HepG2 (cell line): ENCODE measurements around the gene CLIC1. TPM values are rescaled to one million over a fixed set of nuclear protein-coding genes. Genes with fewer than 3 reads are reported as not detected.

Source experiments
- ADNP ChIP-seq: sonication (generic); formaldehyde crosslinking; IDR thresholded peaks from 2 replicates; pipeline ENCODE4 v1.4.0; 2020; ENCODE audit warnings: missing genetic modification reagents
- GABPA ChIP-seq, 2 experiments: IDR thresholded peaks; 2 replicates each; pipeline ENCODE4 v1.6.1; 2011 to 2016; ENCODE audit warnings: low read depth in 2 of 2, low read length in 1 of 2, missing biosample characterization in 1 of 2, missing genetic modification characterization in 1 of 2
- GABPB1 ChIP-seq: IDR thresholded peaks from 2 replicates; pipeline ENCODE4 v1.6.1; 2016; ENCODE audit warnings: mild to moderate bottlenecking, missing genetic modification reagents, moderate library complexity, missing compliant biosample characterization
- HOXA7 ChIP-seq: sonication (generic); formaldehyde crosslinking; IDR thresholded peaks from 2 replicates; pipeline ENCODE4 v1.8.1; 2022; ENCODE audit warnings: mild to moderate bottlenecking, missing genetic modification reagents, moderate library complexity
- MIER3 ChIP-seq: IDR thresholded peaks from 2 replicates; pipeline ENCODE4 v1.6.1; 2016; ENCODE audit warnings: missing compliant biosample characterization, borderline replicate concordance
- RXRB ChIP-seq: IDR thresholded peaks from 2 replicates; pipeline ENCODE4 v1.6.1; 2016; ENCODE audit warnings: borderline replicate concordance, missing genetic modification reagents, missing compliant biosample characterization
- SIN3B ChIP-seq: fragments of 150-350 bp; IDR thresholded peaks from 2 replicates; pipeline ENCODE4 v1.6.1; 2014; ENCODE audit warnings: low read length
- SMAD1 ChIP-seq: sonication (generic); formaldehyde crosslinking; IDR thresholded peaks from 2 replicates; pipeline ENCODE4 v1.4.0; 2020; ENCODE audit warnings: missing genetic modification reagents, low read depth, mild to moderate bottlenecking, borderline replicate concordance
- ZNF256 ChIP-seq: sonication (generic); formaldehyde crosslinking; conservative IDR thresholded peaks from 2 replicates; pipeline ENCODE4 v1.4.0; 2020; ENCODE audit warnings: missing genetic modification reagents
- ZNF746 ChIP-seq: sonication (generic); formaldehyde crosslinking; IDR thresholded peaks from 2 replicates; pipeline ENCODE4 v1.8.0; 2022; ENCODE audit warnings: mild to moderate bottlenecking, missing genetic modification reagents
- polyA plus RNA-seq, 8 experiments: library from polyadenylated mRNA; depleted of rRNA in 3 of 8; stranded (reverse) in 7 of 8; unstranded in 1 of 8; fragments of >200 nt; fragmentation: Illumina TruSeq in 4 of 8; extraction: Trizol in 4 of 8; gene quantifications; 2 replicates each; pipeline versions ENCODE4 v1.2.1 to v1.2.3, GENCODE V29; 2011 to 2016; ENCODE audit warnings: low read depth in 4 of 8, missing spikeins in 1 of 8, mixed read lengths in 1 of 8; ENCODE audit not compliant: insufficient read depth in 1 of 8
- total RNA-seq, 5 experiments: library from RNA; depleted of rRNA; stranded (reverse); fragments of >200 nt; fragmentation: Illumina TruSeq; extraction: Trizol; gene quantifications; 2 replicates each; pipeline ENCODE4 v1.2.3, GENCODE V29; 2016; ENCODE audit warnings: low read depth in 1 of 5
- TF ChIP-seq, protein P1 (sequence below): sonication (generic); formaldehyde crosslinking; IDR thresholded peaks from 2 replicates; pipeline ENCODE4 v1.8.1; 2023; ENCODE audit warnings: mild to moderate bottlenecking, missing genetic modification reagents
- TF ChIP-seq, protein P2 (sequence below): sonication (generic); formaldehyde crosslinking; IDR thresholded peaks from 2 replicates; pipeline ENCODE4 v1.4.0; 2020; ENCODE audit warnings: missing genetic modification reagents, borderline replicate concordance
- TF ChIP-seq, protein P3 (sequence below): sonication (generic); formaldehyde crosslinking; IDR thresholded peaks from 2 replicates; pipeline ENCODE4 v1.8.0; 2022; ENCODE audit warnings: low read depth, missing genetic modification reagents
- TF ChIP-seq, protein P4 (sequence below): sonication (generic); formaldehyde crosslinking; IDR thresholded peaks from 2 replicates; pipeline ENCODE4 v1.4.0; 2020; ENCODE audit warnings: low read depth, mild to moderate bottlenecking, missing genetic modification reagents
- TF ChIP-seq, protein P5 (sequence below): sonication (generic); formaldehyde crosslinking; IDR thresholded peaks from 2 replicates; pipeline ENCODE4 v1.4.0; 2020; ENCODE audit warnings: missing genetic modification reagents, borderline replicate concordance

CLIC1 gene
- total and polyA plus RNA-seq, 2 of the 13 experiments (the other 11 are each of a cell fraction or from before 2014, with no cell fraction given), result 602 to 891 TPM

GRCh38 chr6:31736021-31736767 lies at the start of gene CLIC1 (continued):
- 0 out of 2 replicates have a peak, but pooled peaks have one; percentile 21 for TF ChIP-seq ZNF256 (CRISPR knock-in tag)
- no peak; the same call in 1 of the 2 replicates for TF ChIP-seq SMAD1 (CRISPR knock-in tag)
- peak; percentile 80 for TF ChIP-seq GABPB1 (CRISPR knock-in tag)
- TF ChIP-seq GABPA (IDR thresholded peaks at IDR 0.05; ENCODE audit: low read depth, low read length), result no peak
- peak; percentile 67 for TF ChIP-seq GABPA (CRISPR knock-in tag; IDR thresholded peaks at IDR 0.05; ENCODE audit: low read depth)
- TF ChIP-seq, protein P1, sequence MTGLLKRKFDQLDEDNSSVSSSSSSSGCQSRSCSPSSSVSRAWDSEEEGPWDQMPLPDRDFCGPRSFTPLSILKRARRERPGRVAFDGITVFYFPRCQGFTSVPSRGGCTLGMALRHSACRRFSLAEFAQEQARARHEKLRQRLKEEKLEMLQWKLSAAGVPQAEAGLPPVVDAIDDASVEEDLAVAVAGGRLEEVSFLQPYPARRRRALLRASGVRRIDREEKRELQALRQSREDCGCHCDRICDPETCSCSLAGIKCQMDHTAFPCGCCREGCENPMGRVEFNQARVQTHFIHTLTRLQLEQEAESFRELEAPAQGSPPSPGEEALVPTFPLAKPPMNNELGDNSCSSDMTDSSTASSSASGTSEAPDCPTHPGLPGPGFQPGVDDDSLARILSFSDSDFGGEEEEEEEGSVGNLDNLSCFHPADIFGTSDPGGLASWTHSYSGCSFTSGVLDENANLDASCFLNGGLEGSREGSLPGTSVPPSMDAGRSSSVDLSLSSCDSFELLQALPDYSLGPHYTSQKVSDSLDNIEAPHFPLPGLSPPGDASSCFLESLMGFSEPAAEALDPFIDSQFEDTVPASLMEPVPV (CRISPR knock-in tag), result peak; percentile 79; the same call in 1 of the 2 replicates
- TF ChIP-seq, protein P2, sequence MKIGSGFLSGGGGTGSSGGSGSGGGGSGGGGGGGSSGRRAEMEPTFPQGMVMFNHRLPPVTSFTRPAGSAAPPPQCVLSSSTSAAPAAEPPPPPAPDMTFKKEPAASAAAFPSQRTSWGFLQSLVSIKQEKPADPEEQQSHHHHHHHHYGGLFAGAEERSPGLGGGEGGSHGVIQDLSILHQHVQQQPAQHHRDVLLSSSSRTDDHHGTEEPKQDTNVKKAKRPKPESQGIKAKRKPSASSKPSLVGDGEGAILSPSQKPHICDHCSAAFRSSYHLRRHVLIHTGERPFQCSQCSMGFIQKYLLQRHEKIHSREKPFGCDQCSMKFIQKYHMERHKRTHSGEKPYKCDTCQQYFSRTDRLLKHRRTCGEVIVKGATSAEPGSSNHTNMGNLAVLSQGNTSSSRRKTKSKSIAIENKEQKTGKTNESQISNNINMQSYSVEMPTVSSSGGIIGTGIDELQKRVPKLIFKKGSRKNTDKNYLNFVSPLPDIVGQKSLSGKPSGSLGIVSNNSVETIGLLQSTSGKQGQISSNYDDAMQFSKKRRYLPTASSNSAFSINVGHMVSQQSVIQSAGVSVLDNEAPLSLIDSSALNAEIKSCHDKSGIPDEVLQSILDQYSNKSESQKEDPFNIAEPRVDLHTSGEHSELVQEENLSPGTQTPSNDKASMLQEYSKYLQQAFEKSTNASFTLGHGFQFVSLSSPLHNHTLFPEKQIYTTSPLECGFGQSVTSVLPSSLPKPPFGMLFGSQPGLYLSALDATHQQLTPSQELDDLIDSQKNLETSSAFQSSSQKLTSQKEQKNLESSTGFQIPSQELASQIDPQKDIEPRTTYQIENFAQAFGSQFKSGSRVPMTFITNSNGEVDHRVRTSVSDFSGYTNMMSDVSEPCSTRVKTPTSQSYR (CRISPR knock-in tag), result peak; percentile 56; the same call in 1 of the 2 replicates
- TF ChIP-seq MIER3 (CRISPR knock-in tag), result no peak
- peak; percentile 87; the same call in 1 of the 2 replicates for TF ChIP-seq ZNF746 (CRISPR knock-in tag)
- no peak for TF ChIP-seq HOXA7 (CRISPR knock-in tag)
- no peak for TF ChIP-seq ADNP (CRISPR knock-in tag)
- TF ChIP-seq, protein P3, sequence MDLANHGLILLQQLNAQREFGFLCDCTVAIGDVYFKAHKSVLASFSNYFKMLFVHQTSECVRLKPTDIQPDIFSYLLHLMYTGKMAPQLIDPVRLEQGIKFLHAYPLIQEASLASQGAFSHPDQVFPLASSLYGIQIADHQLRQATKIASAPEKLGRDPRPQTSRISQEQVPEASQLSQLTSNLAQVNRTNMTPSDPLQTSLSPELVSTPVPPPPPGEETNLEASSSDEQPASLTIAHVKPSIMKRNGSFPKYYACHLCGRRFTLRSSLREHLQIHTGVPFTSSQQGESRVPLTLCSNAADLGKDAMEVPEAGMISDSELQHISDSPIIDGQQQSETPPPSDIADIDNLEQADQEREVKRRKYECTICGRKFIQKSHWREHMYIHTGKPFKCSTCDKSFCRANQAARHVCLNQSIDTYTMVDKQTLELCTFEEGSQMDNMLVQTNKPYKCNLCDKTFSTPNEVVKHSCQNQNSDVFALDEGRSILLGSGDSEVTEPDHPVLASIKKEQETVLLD (CRISPR knock-in tag), result peak; percentile 42; the same call in 1 of the 2 replicates
- peak; percentile 38; the same call in 1 of the 2 replicates for TF ChIP-seq SIN3B
- TF ChIP-seq, protein P4, sequence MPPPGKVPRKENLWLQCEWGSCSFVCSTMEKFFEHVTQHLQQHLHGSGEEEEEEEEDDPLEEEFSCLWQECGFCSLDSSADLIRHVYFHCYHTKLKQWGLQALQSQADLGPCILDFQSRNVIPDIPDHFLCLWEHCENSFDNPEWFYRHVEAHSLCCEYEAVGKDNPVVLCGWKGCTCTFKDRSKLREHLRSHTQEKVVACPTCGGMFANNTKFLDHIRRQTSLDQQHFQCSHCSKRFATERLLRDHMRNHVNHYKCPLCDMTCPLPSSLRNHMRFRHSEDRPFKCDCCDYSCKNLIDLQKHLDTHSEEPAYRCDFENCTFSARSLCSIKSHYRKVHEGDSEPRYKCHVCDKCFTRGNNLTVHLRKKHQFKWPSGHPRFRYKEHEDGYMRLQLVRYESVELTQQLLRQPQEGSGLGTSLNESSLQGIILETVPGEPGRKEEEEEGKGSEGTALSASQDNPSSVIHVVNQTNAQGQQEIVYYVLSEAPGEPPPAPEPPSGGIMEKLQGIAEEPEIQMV (CRISPR knock-in tag), result 0 out of 2 replicates have a peak, but pooled peaks have one; percentile 21
- TF ChIP-seq RXRB, result peak; percentile 60; the same call in 1 of the 2 replicates
- TF ChIP-seq, protein P5, sequence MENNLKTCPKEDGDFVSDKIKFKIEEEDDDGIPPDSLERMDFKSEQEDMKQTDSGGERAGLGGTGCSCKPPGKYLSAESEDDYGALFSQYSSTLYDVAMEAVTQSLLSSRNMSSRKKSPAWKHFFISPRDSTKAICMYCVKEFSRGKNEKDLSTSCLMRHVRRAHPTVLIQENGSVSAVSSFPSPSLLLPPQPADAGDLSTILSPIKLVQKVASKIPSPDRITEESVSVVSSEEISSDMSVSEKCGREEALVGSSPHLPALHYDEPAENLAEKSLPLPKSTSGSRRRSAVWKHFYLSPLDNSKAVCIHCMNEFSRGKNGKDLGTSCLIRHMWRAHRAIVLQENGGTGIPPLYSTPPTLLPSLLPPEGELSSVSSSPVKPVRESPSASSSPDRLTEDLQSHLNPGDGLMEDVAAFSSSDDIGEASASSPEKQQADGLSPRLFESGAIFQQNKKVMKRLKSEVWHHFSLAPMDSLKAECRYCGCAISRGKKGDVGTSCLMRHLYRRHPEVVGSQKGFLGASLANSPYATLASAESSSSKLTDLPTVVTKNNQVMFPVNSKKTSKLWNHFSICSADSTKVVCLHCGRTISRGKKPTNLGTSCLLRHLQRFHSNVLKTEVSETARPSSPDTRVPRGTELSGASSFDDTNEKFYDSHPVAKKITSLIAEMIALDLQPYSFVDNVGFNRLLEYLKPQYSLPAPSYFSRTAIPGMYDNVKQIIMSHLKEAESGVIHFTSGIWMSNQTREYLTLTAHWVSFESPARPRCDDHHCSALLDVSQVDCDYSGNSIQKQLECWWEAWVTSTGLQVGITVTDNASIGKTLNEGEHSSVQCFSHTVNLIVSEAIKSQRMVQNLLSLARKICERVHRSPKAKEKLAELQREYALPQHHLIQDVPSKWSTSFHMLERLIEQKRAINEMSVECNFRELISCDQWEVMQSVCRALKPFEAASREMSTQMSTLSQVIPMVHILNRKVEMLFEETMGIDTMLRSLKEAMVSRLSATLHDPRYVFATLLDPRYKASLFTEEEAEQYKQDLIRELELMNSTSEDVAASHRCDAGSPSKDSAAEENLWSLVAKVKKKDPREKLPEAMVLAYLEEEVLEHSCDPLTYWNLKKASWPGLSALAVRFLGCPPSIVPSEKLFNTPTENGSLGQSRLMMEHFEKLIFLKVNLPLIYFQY (CRISPR knock-in tag), result peak; percentile 72; the same call in 1 of the 2 replicates
